Common myeloid progenitor, CD34-positive (primary cell): ENCODE data around the gene APBB1IP.

Source experiments
- CTCF ChIA-PET: fragments of 350-600 bp; sonication (Branson Sonifier 250); formaldehyde crosslinking; loops from one replicate; lab custom pipeline; 2021; ENCODE audit warnings: antibody characterized with exemption; lab: Charles Lee
- POLR2A ChIA-PET: fragments of 350-600 bp; sonication (Branson Sonifier 250); formaldehyde crosslinking; loops from one replicate; lab custom pipeline; 2021; ENCODE audit warnings: antibody characterized with exemption; lab: Charles Lee
- DNase-seq, 3 donors: peaks; one replicate each; pipeline versions ENCODE4 v3.0.0 to v3.0.0-alpha.2; 2013
- H3K27ac ChIP-seq, 2 experiments: 1 replicate in 1 of 2; 2 replicates in 1 of 2; pipeline ENCODE4 v1.7.0; 2013; ENCODE audit warnings: inconsistent platforms in 2 of 2, low read length in 2 of 2, mild to moderate bottlenecking in 2 of 2, low read depth in 1 of 2, moderate library complexity in 1 of 2; ENCODE audit not compliant: severe bottlenecking in 2 of 2, insufficient read depth in 1 of 2, poor library complexity in 1 of 2
- H3K27me3 ChIP-seq, 5 experiments: replicated peaks in 2 of 5; 1 replicate in 3 of 5; 2 replicates in 2 of 5; pipeline versions ENCODE4 v1.6.1 to v1.7.0; 2013; ENCODE audit warnings: low read length in 4 of 5, mild to moderate bottlenecking in 2 of 5, moderate library complexity in 2 of 5, inconsistent platforms in 1 of 5; ENCODE audit not compliant: insufficient read depth in 5 of 5, control insufficient read depth in 4 of 5
- H3K36me3 ChIP-seq, 4 experiments: 1 replicate in 2 of 4; 2 replicates in 2 of 4; pipeline versions ENCODE4 v1.6.1 to v1.7.0; 2013; ENCODE audit warnings: low read length in 3 of 4, control low read depth in 1 of 4, mild to moderate bottlenecking in 1 of 4; ENCODE audit not compliant: control insufficient read depth in 4 of 4, insufficient read depth in 4 of 4
- H3K4me1 ChIP-seq, 4 experiments: 1 replicate in 3 of 4; 2 replicates in 1 of 4; pipeline versions ENCODE4 v1.6.1 to v1.7.1; 2013; ENCODE audit warnings: low read length in 3 of 4, mild to moderate bottlenecking in 3 of 4, control low read depth in 1 of 4, inconsistent platforms in 1 of 4, moderate library complexity in 1 of 4; ENCODE audit not compliant: control insufficient read depth in 4 of 4, insufficient read depth in 4 of 4; ENCODE audit errors: control extremely low read depth in 1 of 4
- H3K4me3 ChIP-seq, 7 experiments: 1 replicate in 4 of 7; 2 replicates in 3 of 7; pipeline versions ENCODE4 v1.5.1 to v1.7.0; 2013; ENCODE audit warnings: mild to moderate bottlenecking in 7 of 7, low read length in 6 of 7, moderate library complexity in 6 of 7, inconsistent platforms in 2 of 7, low read depth in 2 of 7, control low read depth in 1 of 7; ENCODE audit not compliant: insufficient read depth in 4 of 7, control insufficient read depth in 1 of 7; ENCODE audit errors: extremely low read depth in 1 of 7
- H3K9me3 ChIP-seq, 5 experiments: 1 replicate in 4 of 5; 2 replicates in 1 of 5; pipeline versions ENCODE4 v1.6.1 to v1.7.1; 2013; ENCODE audit warnings: low read length in 4 of 5, mild to moderate bottlenecking in 2 of 5, inconsistent platforms in 1 of 5, low read depth in 1 of 5, moderate library complexity in 1 of 5; ENCODE audit not compliant: control insufficient read depth in 4 of 5, insufficient read depth in 2 of 5; ENCODE audit errors: control extremely low read depth in 1 of 5
- WGBS: methylation state at CpG from one replicate; pipeline ENCODE4 v1.1.5; 2013; ENCODE audit not compliant: insufficient coverage; 5-methylcytosine and 5-hydroxymethylcytosine counted together

The APBB1IP gene

GRCh38 chr10:26524161-26524896 lies 86.2 kb downstream of the APBB1IP start:
- Histone ChIP-seq H3K4me3 (no peak overlapping the region), H3K9me3 (peaks cover 0 to 8% (median 3%) of the 10 kb centered on the region in 5 experiments), H3K4me1 (no peaks in the 10 kb centered on the region), H3K36me3 (peaks cover 31 to 79% (median 56%) of the 10 kb centered on the region in 4 experiments), H3K27ac (no peak overlapping the region), H3K27me3 (no peaks in the 10 kb centered on the region)
- ChIA-PET POLR2A (interaction anchor here (0.5 kb wide), 1 partner anchor 22 kb away, joined by 5 read pairs; no protein-coding TSS in a partner anchor), CTCF (no interaction called here)
- peak in 1 of 3 donors; percentile 6 for DNase-seq
- WGBS: 100% methylated on average over 3 of the region's 6 CpGs

GRCh38 chr10:26525586-26525985 lies 87.4 kb downstream of the APBB1IP start:
- ChIA-PET POLR2A (no interaction called here), CTCF (interaction anchor here (0.8 kb wide), 1 partner anchor 73 kb away, joined by 3 read pairs; no protein-coding TSS in a partner anchor)
- Histone ChIP-seq H3K27ac (peak overlapping the region in 1 of 2 experiments; percentile 4), H3K36me3 (peaks cover 22 to 77% (median 51%) of the 10 kb centered on the region in 4 experiments), H3K4me1 (no peaks in the 10 kb centered on the region), H3K4me3 (no peak overlapping the region), H3K9me3 (no peaks in the 10 kb centered on the region), H3K27me3 (no peaks in the 10 kb centered on the region)
- 78% methylated on average over 2 of the region's 3 CpGs for WGBS
- no peak for DNase-seq

- ChIA-PET CTCF (no interaction called here), POLR2A (no interaction called here)
- no peaks in the 10 kb centered on the region for H3K4me1 ChIP-seq
- no peak overlapping the region for H3K4me3 ChIP-seq
- no peak for DNase-seq
- WGBS: 86% methylated on average over 1 of the region's 2 CpGs
- no peaks in the 10 kb centered on the region for H3K27me3 ChIP-seq
- no peak overlapping the region for H3K27ac ChIP-seq
- no peaks in the 10 kb centered on the region for H3K9me3 ChIP-seq
- peaks cover 27 to 73% (median 51%) of the 10 kb centered on the region in 4 experiments for H3K36me3 ChIP-seq
These were observed 88.9 kb downstream of the APBB1IP start for GRCh38 chr10:26527018-26527417.

GRCh38 chr10:26528048-26528447 lies 89.9 kb downstream of the APBB1IP start:
- 98% methylated on average over 5 of the region's 5 CpGs for WGBS
- Histone ChIP-seq H3K27me3 (no peaks in the 10 kb centered on the region), H3K36me3 (peaks cover 27 to 76% (median 54%) of the 10 kb centered on the region in 4 experiments), H3K4me3 (no peak overlapping the region), H3K9me3 (no peaks in the 10 kb centered on the region), H3K27ac (no peak overlapping the region), H3K4me1 (no peaks in the 10 kb centered on the region)
- DNase-seq: no peak
- ChIA-PET POLR2A (no interaction called here), CTCF (interaction anchor here (0.8 kb wide), 1 partner anchor 28 kb away, joined by 3 read pairs; no protein-coding TSS in a partner anchor)

GRCh38 chr10:26528715-26529393 lies 90.7 kb downstream of the APBB1IP start:
- Histone ChIP-seq H3K4me3 (no peak overlapping the region), H3K4me1 (no peaks in the 10 kb centered on the region), H3K9me3 (no peaks in the 10 kb centered on the region), H3K27ac (no peak overlapping the region), H3K36me3 (peaks cover 25 to 77% (median 53%) of the 10 kb centered on the region in 4 experiments), H3K27me3 (no peaks in the 10 kb centered on the region)
- ChIA-PET CTCF (no interaction called here), POLR2A (no interaction called here)
- no peak for DNase-seq
- WGBS: 98% methylated on average over 5 of the region's 10 CpGs

GRCh38 chr10:26534384-26534783 lies 96.2 kb downstream of the APBB1IP start:
- no peaks in the 10 kb centered on the region for H3K4me1 ChIP-seq
- POLR2A ChIA-PET: no interaction called here
- no peaks in the 10 kb centered on the region for H3K9me3 ChIP-seq
- 94% methylated on average over 7 of the region's 7 CpGs for WGBS
- no peak overlapping the region for H3K27ac ChIP-seq
- no peaks in the 10 kb centered on the region for H3K27me3 ChIP-seq
- H3K4me3 ChIP-seq: no peak overlapping the region
- DNase-seq: no peak
- CTCF ChIA-PET: interaction anchor here (1.0 to 1.5 kb wide), 2 partner anchors 30 to 199 kb away, joined by 3 read pairs; no protein-coding TSS in a partner anchor
- H3K36me3 ChIP-seq: peaks cover 15 to 71% (median 40%) of the 10 kb centered on the region in 4 experiments

GRCh38 chr10:26540601-26541000 lies 102.5 kb downstream of the APBB1IP start:
- H3K9me3 ChIP-seq: no peaks in the 10 kb centered on the region
- no peak overlapping the region for H3K27ac ChIP-seq
- WGBS: 71% methylated on average over 5 of the region's 5 CpGs
- peak; percentile 15 to 82 (median 78) for DNase-seq
- peaks cover 0 to 11% (median 0%) of the 10 kb centered on the region in 4 experiments for H3K4me1 ChIP-seq
- peaks cover 10 to 61% (median 31%) of the 10 kb centered on the region in 4 experiments for H3K36me3 ChIP-seq
- no peaks in the 10 kb centered on the region for H3K27me3 ChIP-seq
- ChIA-PET POLR2A (no interaction called here), CTCF (interaction anchor here (1.3 kb wide), 2 partner anchors 14 to 16 kb away, joined by 3 read pairs; no protein-coding TSS in a partner anchor)
- no peak overlapping the region for H3K4me3 ChIP-seq
